SK-N-SH (cell line): ENCODE data around the gene NSMCE4A. TPM values are rescaled to one million over a fixed set of nuclear protein-coding genes. Genes with fewer than 3 reads are reported as not detected.
"Not testable (repeated sequence)": the region's sequence is repeated elsewhere in the genome, so short reads cannot be mapped to it uniquely, and the experiment has no call there.

ENCODE experiments used
- CTCF ChIA-PET: fragments of 300-600, 350-600 bp; formaldehyde crosslinking; extraction: SDS; loops from one replicate; lab custom pipeline; 2021; lab: Yijun Ruan, JAX
- POLR2A ChIA-PET: fragments of 350-600 bp; sonication (Branson Sonifier 250); formaldehyde crosslinking; extraction: SDS; loops from one replicate; lab custom pipeline; 2020; ENCODE audit warnings: antibody characterized with exemption, inconsistent platforms; lab: Yijun Ruan, JAX
- DNase-seq: peaks from one replicate; pipeline ENCODE4 v3.0.0; 2012
- H2AFZ ChIP-seq: fragments of 200-600 bp; sonication (generic); 2 replicates; pipeline ENCODE4 v1.8.1; 2016; ENCODE audit warnings: antibody characterized with exemption, mild to moderate bottlenecking, low read depth
- H3F3A ChIP-seq: fragments of 200-600 bp; sonication (generic); replicated peaks from 2 replicates; pipeline ENCODE3; 2016; ENCODE audit warnings: antibody characterized with exemption, mild to moderate bottlenecking; ENCODE audit not compliant: insufficient read depth
- H3K27ac ChIP-seq, 2 experiments: fragments of 200-500 bp in 1 of 2; fragments of 200-600 bp in 1 of 2; sonication (Bioruptor generic) in 1 of 2; sonication (generic), shearing (Covaris generic) in 1 of 2; 2 replicates each; pipeline versions ENCODE4 v1.5.1 to v1.6.1; 2014 to 2016; ENCODE audit warnings: low read depth in 2 of 2, inconsistent platforms in 1 of 2, low read length in 1 of 2, mild to moderate bottlenecking in 1 of 2, mixed read lengths in 1 of 2
- H3K27me3 ChIP-seq: fragments of 200-600 bp; sonication (generic), shearing (Covaris generic); 2 replicates; pipeline ENCODE4 v1.6.1; 2016; ENCODE audit warnings: mixed run types; ENCODE audit not compliant: insufficient read depth
- H3K36me3 ChIP-seq, 2 experiments: fragments of 200-500 bp in 1 of 2; fragments of 200-600 bp in 1 of 2; sonication (Bioruptor generic) in 1 of 2; sonication (generic) in 1 of 2; replicated peaks in 1 of 2; 2 replicates each; pipeline versions ENCODE3 to v1.5.1; 2014 to 2016; ENCODE audit warnings: low read length in 1 of 2, mild to moderate bottlenecking in 1 of 2; ENCODE audit not compliant: insufficient read depth in 2 of 2, control insufficient read depth in 1 of 2
- H3K4me1 ChIP-seq, 2 experiments: fragments of 200-500 bp in 1 of 2; fragments of 200-600 bp in 1 of 2; sonication (Bioruptor generic) in 1 of 2; sonication (generic), shearing (Covaris generic) in 1 of 2; 2 replicates each; pipeline versions ENCODE4 v1.5.1 to v1.6.1; 2014 to 2016; ENCODE audit warnings: low read depth in 1 of 2, low read length in 1 of 2, mixed run types in 1 of 2; ENCODE audit not compliant: insufficient read depth in 2 of 2, control insufficient read depth in 1 of 2
- H3K4me2 ChIP-seq: fragments of 200-600 bp; sonication (generic), shearing (Covaris generic); 2 replicates; pipeline ENCODE4 v1.6.1; 2017; ENCODE audit warnings: mixed run types
- H3K4me3 ChIP-seq, 2 experiments: fragments of 200-500 bp in 1 of 2; fragments of 200-600 bp in 1 of 2; sonication (Bioruptor generic) in 1 of 2; sonication (generic), shearing (Covaris generic) in 1 of 2; 2 replicates each; pipeline versions ENCODE4 v1.5.1 to v1.8.1; 2014 to 2016; ENCODE audit warnings: low read depth in 2 of 2, inconsistent platforms in 1 of 2, low read length in 1 of 2, mild to moderate bottlenecking in 1 of 2, mixed read lengths in 1 of 2, moderate library complexity in 1 of 2
- H3K79me2 ChIP-seq: fragments of 200-600 bp; sonication (generic); 2 replicates; pipeline ENCODE4 v1.8.1; 2017; ENCODE audit warnings: mild to moderate bottlenecking; ENCODE audit not compliant: insufficient read depth
- H3K9ac ChIP-seq: fragments of 200-600 bp; sonication (generic); 2 replicates; pipeline ENCODE4 v1.6.1; 2017; ENCODE audit warnings: mixed run types
- H3K9me2 ChIP-seq: fragments of 200-600 bp; sonication (generic); 2 replicates; pipeline ENCODE4 v1.6.1; 2017; ENCODE audit warnings: mixed run types
- H3K9me3 ChIP-seq: fragments of 200-600 bp; sonication (generic); 2 replicates; pipeline ENCODE4 v1.6.1; 2017; ENCODE audit warnings: mixed run types, mild to moderate bottlenecking, moderate library complexity
- H4K20me1 ChIP-seq: fragments of 200-600 bp; sonication (generic); 2 replicates; pipeline ENCODE4 v1.6.1; 2017; ENCODE audit warnings: mild to moderate bottlenecking, mixed run types; ENCODE audit not compliant: insufficient read depth
- EZH2phosphoT487 ChIP-seq: fragments of 200-600 bp; sonication (generic); IDR thresholded peaks from 2 replicates; pipeline ENCODE4 v1.6.1; 2017; ENCODE audit warnings: low read depth, mixed run types, mild to moderate bottlenecking, antibody characterized with exemption, moderate library complexity, borderline replicate concordance
- FOSL2 ChIP-seq: IDR thresholded peaks from 2 replicates; pipeline ENCODE4 v1.4.0; 2012; ENCODE audit warnings: low read depth, mild to moderate bottlenecking, moderate library complexity, borderline replicate concordance
- FOXJ3 ChIP-seq: sonication (generic); formaldehyde crosslinking; IDR thresholded peaks from 2 replicates; pipeline ENCODE4 v1.5.1; 2020; ENCODE audit warnings: mild to moderate bottlenecking, missing genetic modification reagents
- FOXM1 ChIP-seq: IDR thresholded peaks from 2 replicates; pipeline ENCODE4 v1.4.0; 2012; ENCODE audit warnings: low read depth, mild to moderate bottlenecking
- GABPA ChIP-seq: IDR thresholded peaks from 2 replicates; pipeline ENCODE4 v1.4.0; 2012; ENCODE audit warnings: low read depth, mild to moderate bottlenecking
- MEF2A ChIP-seq: IDR thresholded peaks from 2 replicates; pipeline ENCODE4 v1.4.0; 2012; ENCODE audit warnings: low read depth, borderline replicate concordance
- NRF1 ChIP-seq: IDR thresholded peaks from 2 replicates; pipeline ENCODE4 v1.6.1; 2012; ENCODE audit warnings: low read depth, mild to moderate bottlenecking, low read length
- RXRA ChIP-seq: IDR thresholded peaks from 2 replicates; pipeline ENCODE4 v1.4.0; 2012; ENCODE audit warnings: low read depth, mild to moderate bottlenecking, borderline replicate concordance
- TCF12 ChIP-seq: IDR thresholded peaks from 2 replicates; pipeline ENCODE4 v1.4.0; 2012
- TEAD4 ChIP-seq: IDR thresholded peaks from 2 replicates; pipeline ENCODE4 v1.4.0; 2012; ENCODE audit warnings: mild to moderate bottlenecking, borderline replicate concordance; ENCODE audit not compliant: insufficient read depth
- WGBS: methylation state at CpG from one replicate; pipeline ENCODE4 v1.1.6; 2017; ENCODE audit warnings: low lambda C conversion rate; 5-methylcytosine and 5-hydroxymethylcytosine counted together
- polyA plus RNA-seq, 3 experiments: library from polyadenylated mRNA; depleted of rRNA; stranded (reverse); fragments of >200 nt; gene quantifications; 2 replicates each; pipeline ENCODE4 v1.2.3, GENCODE V29; 2012
- TF ChIP-seq, protein P1 (sequence below): IDR thresholded peaks from 2 replicates; pipeline ENCODE4 v1.4.0; 2012; ENCODE audit warnings: low read depth
- TF ChIP-seq, protein P2 (sequence below): fragments of 200-600 bp; sonication (generic); IDR thresholded peaks from 2 replicates; pipeline ENCODE4 v1.6.1; 2017; ENCODE audit warnings: antibody characterized with exemption, mild to moderate bottlenecking, moderate library complexity
- TF ChIP-seq, protein P3 (sequence below): fragments of 150-350 bp; IDR thresholded peaks from 2 replicates; pipeline ENCODE4 v1.6.1; 2016; ENCODE audit warnings: mild to moderate bottlenecking, low read depth, low read length
- TF ChIP-seq, protein P4 (sequence below): IDR thresholded peaks from 2 replicates; pipeline ENCODE4 v1.4.0; 2012; ENCODE audit warnings: low read depth, borderline replicate concordance
- TF ChIP-seq, protein P5 (sequence below): IDR thresholded peaks from 2 replicates; pipeline ENCODE4 v1.4.0; 2012; ENCODE audit warnings: low read depth, borderline replicate concordance
- TF ChIP-seq, protein P6 (sequence below): IDR thresholded peaks from 2 replicates; pipeline ENCODE4; 2012
- TF ChIP-seq, protein P7 (sequence below): fragments of 150-350 bp; IDR thresholded peaks from 2 replicates; pipeline ENCODE4 v1.6.1; 2017; ENCODE audit warnings: antibody characterized with exemption, low read length, low read depth, borderline replicate concordance

Gene NSMCE4A
- polyA plus RNA-seq, 1 of the 3 experiments (the other 2 are of a cell fraction) = 28.5 TPM

DNA sequence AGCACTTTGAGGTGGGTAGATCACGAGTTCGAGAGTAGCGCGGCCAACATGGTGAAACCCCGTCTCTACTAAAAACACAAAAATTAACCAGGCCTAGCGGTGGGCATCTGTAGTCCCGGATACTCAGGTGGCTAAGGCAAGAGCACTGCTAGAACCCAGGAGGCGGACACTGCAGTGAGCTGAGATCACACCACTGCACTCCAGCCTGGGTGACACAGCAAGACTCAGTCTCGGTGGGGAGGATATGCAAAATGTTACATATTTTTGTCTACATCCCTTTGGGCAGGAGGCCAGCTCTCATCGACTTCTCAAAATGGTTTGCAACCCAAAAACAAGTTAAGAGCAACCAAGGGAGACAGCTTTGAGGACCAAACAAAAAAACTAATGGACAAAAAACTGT lies 55.4 kb downstream of the NSMCE4A start (continued):
- TF ChIP-seq, protein P1, sequence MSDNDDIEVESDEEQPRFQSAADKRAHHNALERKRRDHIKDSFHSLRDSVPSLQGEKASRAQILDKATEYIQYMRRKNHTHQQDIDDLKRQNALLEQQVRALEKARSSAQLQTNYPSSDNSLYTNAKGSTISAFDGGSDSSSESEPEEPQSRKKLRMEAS = no peak

DNA sequence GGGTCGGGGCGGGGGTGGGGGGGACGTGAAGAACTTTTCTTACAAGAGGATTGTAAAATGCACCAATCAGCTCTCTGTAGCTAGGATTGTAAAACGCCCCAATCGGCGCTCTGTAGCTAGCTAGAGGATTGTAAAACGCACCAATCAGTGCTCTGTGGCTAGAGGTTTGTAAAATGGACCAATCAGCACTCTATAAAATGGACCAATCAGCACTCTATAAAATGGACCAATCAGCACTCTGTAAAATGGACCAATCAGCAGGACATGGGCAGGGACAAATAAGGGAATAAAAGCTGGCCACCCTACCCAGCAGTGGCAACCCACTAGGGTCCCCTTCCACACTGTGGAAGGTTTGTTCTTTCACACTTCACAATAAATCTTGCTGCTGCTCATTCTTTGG lies 56.2 kb downstream of the NSMCE4A start:
- Histone ChIP-seq H3K36me3 (peaks cover 7 to 17% of the 10 kb centered on the region in 2 experiments), H3K4me1 (peaks cover 0 to 12% of the 10 kb centered on the region in 2 experiments; a peak in 2 of 4 replicates), H3K79me2 (peaks cover 27% of the 10 kb centered on the region)
- H4K20me1 ChIP-seq, DNase-seq, H3F3A ChIP-seq, H3K9me2 ChIP-seq, H3K9ac ChIP-seq, H3K4me3 ChIP-seq, H3K27ac ChIP-seq, H3K4me2 ChIP-seq, POLR2A ChIA-PET, H2AFZ ChIP-seq, H3K9me3 ChIP-seq, H3K27me3 ChIP-seq: not testable (repeated sequence)
- CTCF ChIA-PET = interaction anchor here (1.7 to 5.8 kb wide), 2 partner anchors 18 to 32 kb away, joined by 3 to 32 read pairs; no protein-coding TSS in a partner anchor
- 97% methylated on average over 7 of the region's 7 CpGs for WGBS

DNA sequence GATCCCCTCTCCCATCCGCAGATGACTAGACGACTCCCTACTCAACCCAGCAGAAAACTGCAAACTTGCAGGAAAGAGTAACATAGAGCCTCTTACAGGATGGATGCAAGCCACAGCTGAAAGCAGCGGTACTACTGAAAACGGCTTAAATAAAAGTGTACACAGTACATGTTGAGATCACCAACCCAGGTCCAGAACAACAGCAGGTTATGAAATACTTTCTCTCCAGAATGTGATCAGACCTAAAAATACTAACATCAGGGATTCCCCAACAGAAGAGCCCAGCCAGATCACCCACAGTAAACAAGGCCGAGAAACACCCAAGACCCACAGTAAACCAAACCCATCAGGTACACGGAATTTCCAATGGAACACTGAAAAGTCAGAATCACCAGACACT lies 60.4 kb downstream of the NSMCE4A start:
- H3K9me2 ChIP-seq = 0 out of 2 replicates have a peak, but pooled peaks cover 3% of the 10 kb centered on the region
- CTCF ChIA-PET = no interaction called here
- H3K36me3 ChIP-seq = peaks cover 9 to 22% of the 10 kb centered on the region in 2 experiments
- POLR2A ChIA-PET = no interaction called here
- WGBS = 82% methylated on average over 6 of the region's 6 CpGs
- no peak overlapping the region for H3K4me3 ChIP-seq
- H3F3A ChIP-seq = no peaks in the 10 kb centered on the region
- no peaks in the 10 kb centered on the region; a peak in 2 of 4 replicates for H3K4me1 ChIP-seq
- no peaks in the 10 kb centered on the region for H3K9me3 ChIP-seq
- DNase-seq = no peak
- no peak overlapping the region for H3K27ac ChIP-seq
- H2AFZ ChIP-seq = no peak overlapping the region
- peaks cover 6% of the 10 kb centered on the region for H3K79me2 ChIP-seq
- no peaks in the 10 kb centered on the region for H3K27me3 ChIP-seq
- H3K4me2 ChIP-seq = no peak overlapping the region
- H4K20me1 ChIP-seq = no peaks in the 10 kb centered on the region
- H3K9ac ChIP-seq = no peak overlapping the region
- TF ChIP-seq FOXJ3 (no peak), RXRA (no peak), FOSL2 (no peak), FOXM1 (no peak), GABPA (no peak), EZH2phosphoT487 (no peak), TCF12 (no peak), TEAD4 (no peak), NRF1 (no peak), MEF2A (no peak)
- TF ChIP-seq, protein P2, sequence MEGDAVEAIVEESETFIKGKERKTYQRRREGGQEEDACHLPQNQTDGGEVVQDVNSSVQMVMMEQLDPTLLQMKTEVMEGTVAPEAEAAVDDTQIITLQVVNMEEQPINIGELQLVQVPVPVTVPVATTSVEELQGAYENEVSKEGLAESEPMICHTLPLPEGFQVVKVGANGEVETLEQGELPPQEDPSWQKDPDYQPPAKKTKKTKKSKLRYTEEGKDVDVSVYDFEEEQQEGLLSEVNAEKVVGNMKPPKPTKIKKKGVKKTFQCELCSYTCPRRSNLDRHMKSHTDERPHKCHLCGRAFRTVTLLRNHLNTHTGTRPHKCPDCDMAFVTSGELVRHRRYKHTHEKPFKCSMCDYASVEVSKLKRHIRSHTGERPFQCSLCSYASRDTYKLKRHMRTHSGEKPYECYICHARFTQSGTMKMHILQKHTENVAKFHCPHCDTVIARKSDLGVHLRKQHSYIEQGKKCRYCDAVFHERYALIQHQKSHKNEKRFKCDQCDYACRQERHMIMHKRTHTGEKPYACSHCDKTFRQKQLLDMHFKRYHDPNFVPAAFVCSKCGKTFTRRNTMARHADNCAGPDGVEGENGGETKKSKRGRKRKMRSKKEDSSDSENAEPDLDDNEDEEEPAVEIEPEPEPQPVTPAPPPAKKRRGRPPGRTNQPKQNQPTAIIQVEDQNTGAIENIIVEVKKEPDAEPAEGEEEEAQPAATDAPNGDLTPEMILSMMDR = no peak
- TF ChIP-seq, protein P1 = no peak
- TF ChIP-seq, protein P3, sequence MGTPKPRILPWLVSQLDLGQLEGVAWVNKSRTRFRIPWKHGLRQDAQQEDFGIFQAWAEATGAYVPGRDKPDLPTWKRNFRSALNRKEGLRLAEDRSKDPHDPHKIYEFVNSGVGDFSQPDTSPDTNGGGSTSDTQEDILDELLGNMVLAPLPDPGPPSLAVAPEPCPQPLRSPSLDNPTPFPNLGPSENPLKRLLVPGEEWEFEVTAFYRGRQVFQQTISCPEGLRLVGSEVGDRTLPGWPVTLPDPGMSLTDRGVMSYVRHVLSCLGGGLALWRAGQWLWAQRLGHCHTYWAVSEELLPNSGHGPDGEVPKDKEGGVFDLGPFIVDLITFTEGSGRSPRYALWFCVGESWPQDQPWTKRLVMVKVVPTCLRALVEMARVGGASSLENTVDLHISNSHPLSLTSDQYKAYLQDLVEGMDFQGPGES = no peak
- TF ChIP-seq, protein P4, sequence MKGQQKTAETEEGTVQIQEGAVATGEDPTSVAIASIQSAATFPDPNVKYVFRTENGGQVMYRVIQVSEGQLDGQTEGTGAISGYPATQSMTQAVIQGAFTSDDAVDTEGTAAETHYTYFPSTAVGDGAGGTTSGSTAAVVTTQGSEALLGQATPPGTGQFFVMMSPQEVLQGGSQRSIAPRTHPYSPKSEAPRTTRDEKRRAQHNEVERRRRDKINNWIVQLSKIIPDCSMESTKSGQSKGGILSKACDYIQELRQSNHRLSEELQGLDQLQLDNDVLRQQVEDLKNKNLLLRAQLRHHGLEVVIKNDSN = no peak
- TF ChIP-seq, protein P5, sequence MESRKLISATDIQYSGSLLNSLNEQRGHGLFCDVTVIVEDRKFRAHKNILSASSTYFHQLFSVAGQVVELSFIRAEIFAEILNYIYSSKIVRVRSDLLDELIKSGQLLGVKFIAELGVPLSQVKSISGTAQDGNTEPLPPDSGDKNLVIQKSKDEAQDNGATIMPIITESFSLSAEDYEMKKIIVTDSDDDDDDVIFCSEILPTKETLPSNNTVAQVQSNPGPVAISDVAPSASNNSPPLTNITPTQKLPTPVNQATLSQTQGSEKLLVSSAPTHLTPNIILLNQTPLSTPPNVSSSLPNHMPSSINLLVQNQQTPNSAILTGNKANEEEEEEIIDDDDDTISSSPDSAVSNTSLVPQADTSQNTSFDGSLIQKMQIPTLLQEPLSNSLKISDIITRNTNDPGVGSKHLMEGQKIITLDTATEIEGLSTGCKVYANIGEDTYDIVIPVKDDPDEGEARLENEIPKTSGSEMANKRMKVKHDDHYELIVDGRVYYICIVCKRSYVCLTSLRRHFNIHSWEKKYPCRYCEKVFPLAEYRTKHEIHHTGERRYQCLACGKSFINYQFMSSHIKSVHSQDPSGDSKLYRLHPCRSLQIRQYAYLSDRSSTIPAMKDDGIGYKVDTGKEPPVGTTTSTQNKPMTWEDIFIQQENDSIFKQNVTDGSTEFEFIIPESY = no peak
- TF ChIP-seq, protein P6, sequence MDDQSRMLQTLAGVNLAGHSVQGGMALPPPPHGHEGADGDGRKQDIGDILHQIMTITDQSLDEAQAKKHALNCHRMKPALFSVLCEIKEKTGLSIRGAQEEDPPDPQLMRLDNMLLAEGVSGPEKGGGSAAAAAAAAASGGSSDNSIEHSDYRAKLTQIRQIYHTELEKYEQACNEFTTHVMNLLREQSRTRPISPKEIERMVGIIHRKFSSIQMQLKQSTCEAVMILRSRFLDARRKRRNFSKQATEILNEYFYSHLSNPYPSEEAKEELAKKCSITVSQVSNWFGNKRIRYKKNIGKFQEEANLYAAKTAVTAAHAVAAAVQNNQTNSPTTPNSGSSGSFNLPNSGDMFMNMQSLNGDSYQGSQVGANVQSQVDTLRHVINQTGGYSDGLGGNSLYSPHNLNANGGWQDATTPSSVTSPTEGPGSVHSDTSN = no peak
- TF ChIP-seq, protein P7, sequence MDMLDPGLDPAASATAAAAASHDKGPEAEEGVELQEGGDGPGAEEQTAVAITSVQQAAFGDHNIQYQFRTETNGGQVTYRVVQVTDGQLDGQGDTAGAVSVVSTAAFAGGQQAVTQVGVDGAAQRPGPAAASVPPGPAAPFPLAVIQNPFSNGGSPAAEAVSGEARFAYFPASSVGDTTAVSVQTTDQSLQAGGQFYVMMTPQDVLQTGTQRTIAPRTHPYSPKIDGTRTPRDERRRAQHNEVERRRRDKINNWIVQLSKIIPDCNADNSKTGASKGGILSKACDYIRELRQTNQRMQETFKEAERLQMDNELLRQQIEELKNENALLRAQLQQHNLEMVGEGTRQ = no peak
